ENCODE data around the gene TENM4. TPM values are rescaled to one million over a fixed set of nuclear protein-coding genes. Genes with fewer than 3 reads are reported as not detected.

TENM4 gene
- total and polyA plus RNA-seq, 2 of the 13 experiments (the other 11 are each of a cell fraction or from before 2014, with no cell fraction given): not detected

- CTCF ChIA-PET (ENCODE audit: low intra/inter-chr PET ratio, low total read pairs): no interaction called here
- 0% methylated on average over 3 of the region's 3 CpGs for WGBS (ENCODE audit: low lambda C conversion rate)
- TF ChIP-seq ZNF574 (CRISPR knock-in tag; IDR thresholded peaks at IDR 0.05) (no peak), SYNCRIP (IDR thresholded peaks at IDR 0.05; ENCODE audit: insufficient read depth, low read depth, low read length) (no peak), ZBTB14 (CRISPR knock-in tag; IDR thresholded peaks at IDR 0.05) (no peak), TBP (CRISPR knock-in tag; IDR thresholded peaks at IDR 0.05) (no peak), NFYB (CRISPR knock-in tag; IDR thresholded peaks at IDR 0.05) (no peak), SP140L (CRISPR knock-in tag; IDR thresholded peaks at IDR 0.05; ENCODE audit: borderline replicate concordance) (no peak), ZBTB42 (CRISPR knock-in tag; IDR thresholded peaks at IDR 0.05) (no peak), ELF3 (CRISPR knock-in tag; IDR thresholded peaks at IDR 0.05) (no peak), ZNF44 (CRISPR knock-in tag; IDR thresholded peaks at IDR 0.05) (no peak), JUND (CRISPR knock-in tag; IDR thresholded peaks at IDR 0.05) (no peak)
- TF ChIP-seq, protein P1, sequence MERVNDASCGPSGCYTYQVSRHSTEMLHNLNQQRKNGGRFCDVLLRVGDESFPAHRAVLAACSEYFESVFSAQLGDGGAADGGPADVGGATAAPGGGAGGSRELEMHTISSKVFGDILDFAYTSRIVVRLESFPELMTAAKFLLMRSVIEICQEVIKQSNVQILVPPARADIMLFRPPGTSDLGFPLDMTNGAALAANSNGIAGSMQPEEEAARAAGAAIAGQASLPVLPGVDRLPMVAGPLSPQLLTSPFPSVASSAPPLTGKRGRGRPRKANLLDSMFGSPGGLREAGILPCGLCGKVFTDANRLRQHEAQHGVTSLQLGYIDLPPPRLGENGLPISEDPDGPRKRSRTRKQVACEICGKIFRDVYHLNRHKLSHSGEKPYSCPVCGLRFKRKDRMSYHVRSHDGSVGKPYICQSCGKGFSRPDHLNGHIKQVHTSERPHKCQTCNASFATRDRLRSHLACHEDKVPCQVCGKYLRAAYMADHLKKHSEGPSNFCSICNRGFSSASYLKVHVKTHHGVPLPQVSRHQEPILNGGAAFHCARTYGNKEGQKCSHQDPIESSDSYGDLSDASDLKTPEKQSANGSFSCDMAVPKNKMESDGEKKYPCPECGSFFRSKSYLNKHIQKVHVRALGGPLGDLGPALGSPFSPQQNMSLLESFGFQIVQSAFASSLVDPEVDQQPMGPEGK (CRISPR knock-in tag; IDR thresholded peaks at IDR 0.05): no peak
- TF ChIP-seq, protein P2, sequence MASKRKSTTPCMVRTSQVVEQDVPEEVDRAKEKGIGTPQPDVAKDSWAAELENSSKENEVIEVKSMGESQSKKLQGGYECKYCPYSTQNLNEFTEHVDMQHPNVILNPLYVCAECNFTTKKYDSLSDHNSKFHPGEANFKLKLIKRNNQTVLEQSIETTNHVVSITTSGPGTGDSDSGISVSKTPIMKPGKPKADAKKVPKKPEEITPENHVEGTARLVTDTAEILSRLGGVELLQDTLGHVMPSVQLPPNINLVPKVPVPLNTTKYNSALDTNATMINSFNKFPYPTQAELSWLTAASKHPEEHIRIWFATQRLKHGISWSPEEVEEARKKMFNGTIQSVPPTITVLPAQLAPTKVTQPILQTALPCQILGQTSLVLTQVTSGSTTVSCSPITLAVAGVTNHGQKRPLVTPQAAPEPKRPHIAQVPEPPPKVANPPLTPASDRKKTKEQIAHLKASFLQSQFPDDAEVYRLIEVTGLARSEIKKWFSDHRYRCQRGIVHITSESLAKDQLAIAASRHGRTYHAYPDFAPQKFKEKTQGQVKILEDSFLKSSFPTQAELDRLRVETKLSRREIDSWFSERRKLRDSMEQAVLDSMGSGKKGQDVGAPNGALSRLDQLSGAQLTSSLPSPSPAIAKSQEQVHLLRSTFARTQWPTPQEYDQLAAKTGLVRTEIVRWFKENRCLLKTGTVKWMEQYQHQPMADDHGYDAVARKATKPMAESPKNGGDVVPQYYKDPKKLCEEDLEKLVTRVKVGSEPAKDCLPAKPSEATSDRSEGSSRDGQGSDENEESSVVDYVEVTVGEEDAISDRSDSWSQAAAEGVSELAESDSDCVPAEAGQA (IDR thresholded peaks at IDR 0.05; ENCODE audit: low read depth): no peak
- TF ChIP-seq, protein P2 (CRISPR knock-in tag; IDR thresholded peaks at IDR 0.05; ENCODE audit: borderline replicate concordance): no peak
Measured at GRCh38 chr11:78685156-78685555, 755.7 kb downstream of the TENM4 start.

More at GRCh38 chr11:78685156-78685555, 755.7 kb downstream of the TENM4 start:
- POLR2A ChIA-PET: no interaction called here
- FAIRE-seq: no peak
- DNase-seq (ENCODE audit: low spot score): no peak
- Histone ChIP-seq H3K9me3 (ENCODE audit: low read length) (no peaks in the 10 kb centered on the region), H3K4me2 (ENCODE audit: low read depth, low read length) (no peak overlapping the region), H3K9ac (ENCODE audit: insufficient read depth, low read depth, low read length) (no peak overlapping the region), H3K36me3 (replicated peaks in 1 of 2; ENCODE audit: control insufficient read depth in 1 of 2, insufficient read depth in 2 of 2, low read length in 2 of 2) (no peaks in the 10 kb centered on the region), H3K4me1 (ENCODE audit: insufficient read depth, low read length) (no peaks in the 10 kb centered on the region), H4K20me1 (ENCODE audit: insufficient read depth, low read length) (no peaks in the 10 kb centered on the region), H3K79me2 (ENCODE audit: insufficient read depth, low read length) (no peaks in the 10 kb centered on the region), H3K4me3 (replicated peaks in 1 of 3; ENCODE audit: insufficient read depth in 1 of 3, low read depth in 2 of 3, low read length in 3 of 3) (no peak overlapping the region), H3K27ac (ENCODE audit: extremely low read length, insufficient read depth, low read length) (no peak overlapping the region), H3K27me3 (ENCODE audit: control insufficient read depth in 1 of 2, insufficient read depth in 2 of 2, low read length in 2 of 2) (peaks cover 0 to 12% of the 10 kb centered on the region in 2 experiments; a peak in 1 of 5 replicates), H2AFZ (ENCODE audit: low read length) (no peak overlapping the region)
- no TSS peak for BruUV-seq (replicated peaks)
- in situ Hi-C loops (cut with HindIII; ENCODE audit: extremely low pct_ligation_motif_present, low pct_unique_long_range_greater_than_20kb): no loop called here
- ATAC-seq: no peak
- intact Hi-C loops (cut with micrococcal nuclease; ENCODE audit: unreplicated experiment): no loop called here

Data from HepG2 (cell line).